ENCODE data around the gene PSTPIP1.

DNA sequence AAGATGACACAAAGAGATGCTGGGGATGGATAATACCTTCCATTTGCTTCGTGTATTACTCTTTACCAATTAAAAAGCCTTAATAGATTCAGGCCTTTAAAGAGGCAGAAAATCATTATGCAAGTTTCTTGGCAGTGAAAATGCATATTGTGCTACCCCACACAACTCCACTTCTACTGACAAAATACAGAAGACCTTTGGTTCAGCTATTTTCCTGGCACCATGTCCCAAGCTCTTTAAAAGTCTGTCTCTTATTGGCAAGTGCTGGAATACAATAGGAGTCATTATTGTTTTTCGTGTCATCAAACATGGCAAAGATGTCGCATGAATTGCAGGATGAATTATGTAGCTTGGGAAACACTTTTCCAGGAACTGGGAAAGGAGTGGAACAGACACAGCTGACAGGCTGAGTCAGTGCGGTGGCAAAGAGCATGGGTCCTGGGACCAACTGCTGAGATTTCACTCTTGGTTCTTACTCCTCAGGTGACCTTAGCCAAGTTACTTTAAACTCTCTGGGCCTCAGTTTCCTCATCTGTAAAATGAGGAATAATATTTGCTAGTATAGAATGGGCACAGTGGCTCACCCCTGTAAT is 81.5 kb downstream of the PSTPIP1 start:
- no peak for TF ChIP-seq CTCF (IDR thresholded peaks at IDR 0.05)
- TF ChIP-seq POLR2A (IDR thresholded peaks at IDR 0.05): no peak
